ENCODE results near the gene SHISA6. TPM values are rescaled to one million over a fixed set of nuclear protein-coding genes. Genes with fewer than 3 reads are reported as not detected.

The SHISA6 gene
- polyA plus RNA-seq, 1 donor (not counting 4 experiments of a cell fraction or from before 2014, with no cell fraction given): 2.2 TPM

DNA sequence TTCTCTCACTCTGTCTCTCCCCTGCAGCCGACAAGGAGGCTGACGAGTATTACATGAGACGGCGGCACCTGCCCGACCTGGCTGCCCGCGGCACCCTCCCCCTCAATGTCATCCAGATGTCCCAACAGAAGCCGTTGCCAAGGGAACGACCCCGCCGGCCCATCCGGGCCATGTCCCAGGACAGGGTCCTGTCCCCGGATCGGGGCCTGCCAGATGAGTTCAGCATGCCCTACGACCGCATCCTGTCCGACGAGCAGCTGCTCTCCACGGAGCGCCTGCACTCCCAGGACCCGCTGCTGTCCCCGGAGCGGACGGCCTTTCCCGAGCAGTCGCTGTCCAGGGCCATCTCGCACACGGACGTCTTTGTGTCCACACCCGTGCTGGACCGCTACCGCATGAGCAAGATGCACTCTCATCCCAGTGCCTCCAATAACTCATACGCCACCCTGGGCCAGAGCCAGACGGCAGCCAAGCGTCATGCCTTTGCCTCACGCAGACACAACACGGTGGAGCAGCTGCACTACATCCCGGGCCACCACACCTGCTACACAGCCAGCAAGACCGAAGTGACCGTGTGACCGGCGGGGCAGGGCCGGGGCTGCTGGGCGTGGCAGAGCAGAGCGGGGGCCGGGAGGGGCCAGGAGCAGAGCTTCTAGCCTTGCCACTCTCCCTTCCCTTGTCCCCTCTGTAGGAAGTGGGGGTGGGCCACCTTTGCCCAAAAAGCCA lies 316.9 kb downstream of the SHISA6 start:
- no peaks in the 10 kb centered on the region for H3K9me1 ChIP-seq (ENCODE audit: control insufficient read depth, extremely low read depth, insufficient read depth, low read length)
- H3K4me1 ChIP-seq (ENCODE audit: control insufficient read depth, extremely low read depth, insufficient read depth, low read length): no peaks in the 10 kb centered on the region
- H3K36me3 ChIP-seq (ENCODE audit: control insufficient read depth in 2 of 2, extremely low read depth in 1 of 2, insufficient read depth in 2 of 2, low read length in 2 of 2): no peaks in the 10 kb centered on the region
- H3K9me3 ChIP-seq (ENCODE audit: control insufficient read depth, low read depth, low read length): peaks cover 5% of the 10 kb centered on the region
- no peaks in the 10 kb centered on the region for H4K20me1 ChIP-seq (ENCODE audit: control insufficient read depth, extremely low read depth, insufficient read depth, low read length)
- no peak for DNase-seq (ENCODE audit: low read depth, low spot score)
- H3K27ac ChIP-seq (ENCODE audit: control insufficient read depth, insufficient read depth, low read length): no peak overlapping the region
- no peak overlapping the region for H2AFZ ChIP-seq (ENCODE audit: control insufficient read depth, low read length)
- no peak overlapping the region for H3K4me2 ChIP-seq (ENCODE audit: control insufficient read depth, extremely low read depth, insufficient read depth, low read depth, low read length)
- no peak overlapping the region for H3K9ac ChIP-seq (ENCODE audit: control insufficient read depth, extremely low read depth, insufficient read depth, low read length)
- dilution Hi-C loops (cut with MboI; ENCODE audit: extremely low pct_ligation_motif_present, low sequenced_read_pairs): no loop called here
- no peak for FAIRE-seq
- no peak for TF ChIP-seq EZH2 (IDR thresholded peaks at IDR 0.05; ENCODE audit: low read length)
- TF ChIP-seq, protein P1, sequence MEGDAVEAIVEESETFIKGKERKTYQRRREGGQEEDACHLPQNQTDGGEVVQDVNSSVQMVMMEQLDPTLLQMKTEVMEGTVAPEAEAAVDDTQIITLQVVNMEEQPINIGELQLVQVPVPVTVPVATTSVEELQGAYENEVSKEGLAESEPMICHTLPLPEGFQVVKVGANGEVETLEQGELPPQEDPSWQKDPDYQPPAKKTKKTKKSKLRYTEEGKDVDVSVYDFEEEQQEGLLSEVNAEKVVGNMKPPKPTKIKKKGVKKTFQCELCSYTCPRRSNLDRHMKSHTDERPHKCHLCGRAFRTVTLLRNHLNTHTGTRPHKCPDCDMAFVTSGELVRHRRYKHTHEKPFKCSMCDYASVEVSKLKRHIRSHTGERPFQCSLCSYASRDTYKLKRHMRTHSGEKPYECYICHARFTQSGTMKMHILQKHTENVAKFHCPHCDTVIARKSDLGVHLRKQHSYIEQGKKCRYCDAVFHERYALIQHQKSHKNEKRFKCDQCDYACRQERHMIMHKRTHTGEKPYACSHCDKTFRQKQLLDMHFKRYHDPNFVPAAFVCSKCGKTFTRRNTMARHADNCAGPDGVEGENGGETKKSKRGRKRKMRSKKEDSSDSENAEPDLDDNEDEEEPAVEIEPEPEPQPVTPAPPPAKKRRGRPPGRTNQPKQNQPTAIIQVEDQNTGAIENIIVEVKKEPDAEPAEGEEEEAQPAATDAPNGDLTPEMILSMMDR (optimal IDR thresholded peaks at IDR 0.05 in 1 of 3, IDR thresholded peaks at IDR 0.05 in 1 of 3, conservative IDR thresholded peaks at IDR 0.05 in 1 of 3; ENCODE audit: extremely low read depth in 1 of 3, insufficient read depth in 2 of 3, low read length in 3 of 3): no peak
- H3K79me2 ChIP-seq (ENCODE audit: control insufficient read depth, insufficient read depth, low read length): no peaks in the 10 kb centered on the region
- H3K4me3 ChIP-seq (ENCODE audit: control insufficient read depth in 2 of 3, extremely low read depth in 1 of 3, insufficient read depth in 2 of 3, low read depth in 1 of 3, low read length in 3 of 3): no peak overlapping the region
- H3K27me3 ChIP-seq (ENCODE audit: control insufficient read depth, extremely low read depth, insufficient read depth, low read length): no peaks in the 10 kb centered on the region

DNA sequence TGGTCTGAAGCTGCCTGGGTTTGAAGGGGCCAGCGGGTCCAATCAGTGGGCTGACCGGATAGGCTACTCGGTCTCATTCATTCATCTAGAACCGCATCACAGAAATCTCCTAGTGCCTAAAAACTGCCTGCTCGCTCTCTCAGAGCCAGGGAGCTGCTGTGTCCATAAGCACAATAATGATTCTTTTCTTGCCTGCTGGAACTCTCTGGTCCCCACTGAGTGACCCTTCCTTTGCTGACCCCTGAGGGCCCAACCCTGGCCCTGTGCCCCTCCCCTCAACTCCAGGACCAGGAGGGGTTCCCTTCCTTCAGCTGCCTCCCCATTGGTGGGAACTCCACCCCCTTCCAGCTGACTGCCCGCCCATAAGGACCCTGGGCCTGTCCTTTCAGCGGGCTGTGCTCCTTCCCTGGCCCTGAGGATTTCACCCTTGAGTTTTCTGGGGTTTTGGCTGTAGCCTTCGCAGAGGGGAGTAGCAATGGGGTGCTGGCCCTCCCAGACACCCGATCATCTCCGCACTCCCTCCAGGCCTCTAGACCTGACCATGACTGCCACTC lies 317.7 kb downstream of the SHISA6 start:
- no peak for DNase-seq (ENCODE audit: low read depth, low spot score)
- Histone ChIP-seq H3K9me3 (ENCODE audit: control insufficient read depth, low read depth, low read length) (peaks cover 5% of the 10 kb centered on the region), H3K4me2 (ENCODE audit: control insufficient read depth, extremely low read depth, insufficient read depth, low read depth, low read length) (no peak overlapping the region), H2AFZ (ENCODE audit: control insufficient read depth, low read length) (no peak overlapping the region), H3K79me2 (ENCODE audit: control insufficient read depth, insufficient read depth, low read length) (no peaks in the 10 kb centered on the region), H3K9ac (ENCODE audit: control insufficient read depth, extremely low read depth, insufficient read depth, low read length) (no peak overlapping the region), H3K27ac (ENCODE audit: control insufficient read depth, insufficient read depth, low read length) (no peak overlapping the region), H4K20me1 (ENCODE audit: control insufficient read depth, extremely low read depth, insufficient read depth, low read length) (no peaks in the 10 kb centered on the region), H3K9me1 (ENCODE audit: control insufficient read depth, extremely low read depth, insufficient read depth, low read length) (no peaks in the 10 kb centered on the region), H3K4me1 (ENCODE audit: control insufficient read depth, extremely low read depth, insufficient read depth, low read length) (no peaks in the 10 kb centered on the region), H3K27me3 (ENCODE audit: control insufficient read depth, extremely low read depth, insufficient read depth, low read length) (no peaks in the 10 kb centered on the region), H3K4me3 (ENCODE audit: control insufficient read depth in 2 of 3, extremely low read depth in 1 of 3, insufficient read depth in 2 of 3, low read depth in 1 of 3, low read length in 3 of 3) (no peak overlapping the region), H3K36me3 (ENCODE audit: control insufficient read depth in 2 of 2, extremely low read depth in 1 of 2, insufficient read depth in 2 of 2, low read length in 2 of 2) (no peaks in the 10 kb centered on the region)
- TF ChIP-seq, protein P1 (optimal IDR thresholded peaks at IDR 0.05 in 1 of 3, IDR thresholded peaks at IDR 0.05 in 1 of 3, conservative IDR thresholded peaks at IDR 0.05 in 1 of 3; ENCODE audit: extremely low read depth in 1 of 3, insufficient read depth in 2 of 3, low read length in 3 of 3): no peak
- no peak for TF ChIP-seq EZH2 (IDR thresholded peaks at IDR 0.05; ENCODE audit: low read length)
- no peak for FAIRE-seq
- dilution Hi-C loops (cut with MboI; ENCODE audit: extremely low pct_ligation_motif_present, low sequenced_read_pairs): no loop called here
